ENCODE results near the gene CLIP2.

CLIP2 gene

DNA sequence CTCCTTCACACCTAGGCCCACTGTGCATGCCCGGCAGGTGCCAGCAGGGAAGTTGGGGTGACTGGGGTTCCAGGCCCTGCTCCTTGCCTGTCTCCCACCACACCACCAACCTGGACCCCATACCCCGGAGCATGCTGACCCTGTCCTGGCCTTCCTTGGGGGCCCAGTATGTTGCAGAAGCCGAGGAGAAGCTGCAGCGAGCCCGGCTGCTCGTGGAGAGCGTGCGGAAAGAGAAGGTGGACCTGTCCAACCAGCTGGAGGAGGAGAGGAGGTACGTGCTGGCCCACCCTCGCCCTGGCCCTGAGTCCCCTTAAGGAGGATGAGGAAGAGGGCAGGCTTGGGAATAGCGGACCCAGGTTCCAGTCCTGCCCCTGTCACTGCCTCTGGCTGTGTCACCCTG, 70.8 kb downstream of the CLIP2 start:
- H4K20me1 ChIP-seq (ENCODE audit: insufficient read depth, low read length, poor library complexity, severe bottlenecking), result no peaks in the 10 kb centered on the region
- H3K4me2 ChIP-seq (ENCODE audit: low read depth, low read length, poor library complexity, severe bottlenecking), result no peak overlapping the region
- H3K79me2 ChIP-seq (ENCODE audit: insufficient read depth, low read length), result no peaks in the 10 kb centered on the region
- H3K27me3 ChIP-seq (ENCODE audit: insufficient read depth, low read length, poor library complexity, severe bottlenecking), result no peaks in the 10 kb centered on the region
- H3F3A ChIP-seq (ENCODE audit: low read depth), result no peaks in the 10 kb centered on the region
- H3K4me3 ChIP-seq (ENCODE audit: low read length, poor library complexity, severe bottlenecking), result no peak overlapping the region
- H3K9me2 ChIP-seq (replicated peaks; ENCODE audit: low read depth, low read length), result no peaks in the 10 kb centered on the region
- no peak overlapping the region for H2AFZ ChIP-seq (ENCODE audit: low read length)
- no peaks in the 10 kb centered on the region for H3K4me1 ChIP-seq (ENCODE audit: insufficient read depth, low read length, poor library complexity, severe bottlenecking)
- H3K36me3 ChIP-seq (ENCODE audit: insufficient read depth, low read length), result peaks cover 10% of the 10 kb centered on the region; the same call in 1 of the 2 replicates
- TF ChIP-seq CTCF (conservative IDR thresholded peaks at IDR 0.05; ENCODE audit: low read length), result no peak
- TF ChIP-seq EZH2phosphoT487 (IDR thresholded peaks at IDR 0.05; ENCODE audit: borderline replicate concordance), result no peak
- no peak overlapping the region for H3K9ac ChIP-seq (ENCODE audit: low read depth, low read length, poor library complexity, severe bottlenecking)
- H3K9me3 ChIP-seq (ENCODE audit: insufficient read depth, low read depth, low read length), result no peaks in the 10 kb centered on the region

DNA sequence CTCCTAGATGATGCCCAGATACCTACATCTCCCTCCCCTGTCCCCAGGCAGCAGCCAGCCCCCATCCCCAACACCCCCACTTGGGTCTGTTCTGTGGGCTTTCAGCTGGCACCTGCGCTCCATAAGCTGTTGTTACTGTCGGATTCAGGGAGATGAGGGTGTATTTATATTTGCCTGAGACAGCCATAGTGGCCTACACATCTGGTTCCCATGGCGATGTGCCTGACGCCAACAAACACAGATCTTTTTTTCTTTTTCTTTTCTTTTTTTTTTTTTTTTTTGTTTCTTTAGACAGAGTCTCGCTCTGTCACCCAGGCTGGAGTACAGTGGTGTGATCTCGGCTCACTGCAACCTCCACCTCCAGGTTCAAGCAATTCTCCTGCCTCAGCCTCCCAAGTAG, 73.1 kb downstream of the CLIP2 start:
- no peak overlapping the region for H3K9ac ChIP-seq (ENCODE audit: low read depth, low read length, poor library complexity, severe bottlenecking)
- H3K4me1 ChIP-seq (ENCODE audit: insufficient read depth, low read length, poor library complexity, severe bottlenecking), result no peaks in the 10 kb centered on the region
- peaks cover 3% of the 10 kb centered on the region; the same call in 1 of the 2 replicates for H3K36me3 ChIP-seq (ENCODE audit: insufficient read depth, low read length)
- no peaks in the 10 kb centered on the region for H3K9me2 ChIP-seq (replicated peaks; ENCODE audit: low read depth, low read length)
- H4K20me1 ChIP-seq (ENCODE audit: insufficient read depth, low read length, poor library complexity, severe bottlenecking), result no peaks in the 10 kb centered on the region
- no peaks in the 10 kb centered on the region for H3K27me3 ChIP-seq (ENCODE audit: insufficient read depth, low read length, poor library complexity, severe bottlenecking)
- H2AFZ ChIP-seq (ENCODE audit: low read length), result no peak overlapping the region
- H3K4me3 ChIP-seq (ENCODE audit: low read length, poor library complexity, severe bottlenecking), result no peak overlapping the region
- no peaks in the 10 kb centered on the region for H3F3A ChIP-seq (ENCODE audit: low read depth)
- H3K79me2 ChIP-seq (ENCODE audit: insufficient read depth, low read length), result no peaks in the 10 kb centered on the region
- no peak overlapping the region for H3K4me2 ChIP-seq (ENCODE audit: low read depth, low read length, poor library complexity, severe bottlenecking)
- H3K9me3 ChIP-seq (ENCODE audit: insufficient read depth, low read depth, low read length), result no peaks in the 10 kb centered on the region
- no peak for TF ChIP-seq EZH2phosphoT487 (IDR thresholded peaks at IDR 0.05; ENCODE audit: borderline replicate concordance)
- TF ChIP-seq CTCF (conservative IDR thresholded peaks at IDR 0.05; ENCODE audit: low read length), result no peak

- H3K9ac ChIP-seq (ENCODE audit: low read depth, low read length, poor library complexity, severe bottlenecking), result no peak overlapping the region
- H4K20me1 ChIP-seq (ENCODE audit: insufficient read depth, low read length, poor library complexity, severe bottlenecking), result no peaks in the 10 kb centered on the region
- peaks cover 3% of the 10 kb centered on the region; the same call in 1 of the 2 replicates for H3K36me3 ChIP-seq (ENCODE audit: insufficient read depth, low read length)
- H3K4me3 ChIP-seq (ENCODE audit: low read length, poor library complexity, severe bottlenecking), result no peak overlapping the region
- H3F3A ChIP-seq (ENCODE audit: low read depth), result no peaks in the 10 kb centered on the region
- no peak overlapping the region for H3K4me2 ChIP-seq (ENCODE audit: low read depth, low read length, poor library complexity, severe bottlenecking)
- TF ChIP-seq CTCF (conservative IDR thresholded peaks at IDR 0.05; ENCODE audit: low read length), result no peak; the same call in 1 of the 2 replicates
- no peak for TF ChIP-seq EZH2phosphoT487 (IDR thresholded peaks at IDR 0.05; ENCODE audit: borderline replicate concordance)
- H3K9me2 ChIP-seq (replicated peaks; ENCODE audit: low read depth, low read length), result no peaks in the 10 kb centered on the region
- no peaks in the 10 kb centered on the region for H3K27me3 ChIP-seq (ENCODE audit: insufficient read depth, low read length, poor library complexity, severe bottlenecking)
- H3K79me2 ChIP-seq (ENCODE audit: insufficient read depth, low read length), result no peaks in the 10 kb centered on the region
- no peaks in the 10 kb centered on the region for H3K9me3 ChIP-seq (ENCODE audit: insufficient read depth, low read depth, low read length)
- H3K4me1 ChIP-seq (ENCODE audit: insufficient read depth, low read length, poor library complexity, severe bottlenecking), result no peaks in the 10 kb centered on the region
- no peak overlapping the region for H2AFZ ChIP-seq (ENCODE audit: low read length)
Observed at GRCh38 chr7:74364061-74364460, 74.9 kb downstream of the CLIP2 start.

Measured in Loucy (cell line).